Mucosa of gallbladder (tissue), 1 donor: ENCODE measurements around the gene CFAP20. TPM values are rescaled to one million over a fixed set of nuclear protein-coding genes. Genes with fewer than 3 reads are reported as not detected.

Experiments
- DNase-seq: peaks from one replicate; pipeline ENCODE4 v3.0.0-alpha.2; 2020; ENCODE audit warnings: low spot score
- total RNA-seq: library from RNA; stranded (reverse); gene quantifications from one replicate; pipeline ENCODE4 v1.2.1, GENCODE V29; 2021
- donor health status: DM: no; HTN: no; CAD: no.

The CFAP20 gene
- total RNA-seq = 20.9 TPM

DNA sequence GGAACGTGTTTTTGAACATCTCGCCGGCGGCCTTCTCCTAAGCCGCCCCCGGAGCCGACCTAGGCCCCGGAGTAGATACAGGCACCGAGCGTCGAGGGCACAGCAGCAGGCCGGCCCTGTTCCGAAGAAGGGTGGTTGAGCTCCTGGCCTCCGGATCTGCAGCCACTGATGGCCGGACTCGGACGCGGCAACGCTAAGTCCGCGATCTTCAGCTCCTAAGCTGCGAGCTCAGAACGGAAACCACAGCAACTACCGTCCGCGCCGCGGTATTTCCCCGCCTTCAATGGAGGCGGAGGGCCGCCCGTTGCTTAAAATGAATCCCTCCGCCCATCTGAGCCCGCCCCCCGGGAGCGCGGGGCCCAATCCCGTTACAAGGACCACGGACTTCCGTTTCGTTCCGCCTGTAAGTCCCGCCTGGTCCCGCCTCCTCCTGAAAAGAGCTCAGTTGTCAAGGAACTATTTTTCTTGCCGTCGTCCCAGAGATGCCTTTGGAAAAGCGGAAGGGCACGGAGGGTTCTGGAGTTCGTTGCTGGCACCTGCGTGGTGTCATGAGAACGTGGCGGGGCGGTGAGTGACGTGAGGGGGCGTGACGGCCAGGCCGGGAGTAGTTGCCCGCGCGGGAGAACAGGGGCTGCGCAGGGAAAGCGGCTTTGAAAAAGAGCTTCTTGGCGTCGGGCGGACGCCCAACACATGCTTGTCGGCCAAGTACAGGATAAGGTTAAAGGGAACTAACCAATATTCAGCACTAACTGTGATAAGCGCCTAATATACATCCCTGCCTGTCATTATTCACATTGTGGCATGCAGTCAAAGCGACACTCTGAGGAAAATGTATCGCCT is at the start of gene CFAP20:
TSS of gene CFAP20 (minus strand) at position 285 of the 840 bp plus-strand sequence. CDS start at position 19, 266 bp downstream.
- DNase-seq = peak; percentile 99

DNA sequence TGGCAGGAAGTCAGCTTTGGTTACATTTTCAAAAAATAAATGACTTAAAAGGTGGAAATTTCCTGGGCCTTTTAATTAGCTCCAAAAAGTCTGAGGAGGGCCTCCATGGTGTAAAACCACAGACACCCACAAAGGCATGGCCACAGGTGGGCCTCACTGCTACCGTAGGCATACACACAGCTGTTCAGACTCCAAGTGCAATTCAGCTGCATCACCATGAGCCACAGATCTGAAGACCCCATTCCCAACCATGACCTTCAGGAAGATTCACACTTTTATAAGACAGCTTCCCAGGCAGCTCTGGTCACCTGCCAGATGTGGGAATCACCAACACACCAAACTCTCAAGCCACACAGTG is 48.2 kb upstream of the CFAP20 start:
- DNase-seq = no peak

DNA sequence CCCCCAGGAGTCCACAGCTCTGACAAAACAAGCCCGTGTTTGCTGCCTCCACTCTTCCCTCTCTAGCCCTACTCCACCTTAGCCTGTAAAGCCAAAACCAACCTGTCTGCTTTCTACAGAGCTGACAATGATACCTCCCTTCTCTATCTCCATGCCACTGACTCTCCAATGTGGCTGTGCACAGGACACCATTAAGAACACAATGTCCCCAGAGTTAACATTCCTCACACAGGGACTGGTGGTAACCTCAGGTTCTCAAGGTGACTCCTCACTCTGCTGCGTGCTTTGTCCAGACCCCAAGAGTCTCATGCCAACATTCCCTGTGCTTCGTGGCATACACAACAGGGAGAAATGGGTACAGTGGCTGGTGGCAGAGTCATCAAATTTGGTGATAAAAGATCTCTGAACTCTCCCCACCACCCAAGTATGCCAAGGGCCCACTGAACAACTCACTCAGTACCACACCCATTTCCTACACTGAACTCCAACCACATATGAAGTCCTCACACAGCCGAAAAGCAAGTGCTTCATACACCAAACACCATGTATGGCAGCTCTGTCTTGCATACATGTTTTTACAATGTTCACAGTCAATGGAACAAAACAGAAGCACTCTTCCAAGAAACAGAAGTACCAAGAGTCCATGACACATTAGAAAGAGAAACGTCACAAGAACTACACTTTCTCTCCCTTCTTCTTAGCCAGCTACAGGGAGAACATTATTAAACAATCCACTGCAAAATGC is 47.6 kb upstream of the CFAP20 start:
- DNase-seq = no peak

DNA sequence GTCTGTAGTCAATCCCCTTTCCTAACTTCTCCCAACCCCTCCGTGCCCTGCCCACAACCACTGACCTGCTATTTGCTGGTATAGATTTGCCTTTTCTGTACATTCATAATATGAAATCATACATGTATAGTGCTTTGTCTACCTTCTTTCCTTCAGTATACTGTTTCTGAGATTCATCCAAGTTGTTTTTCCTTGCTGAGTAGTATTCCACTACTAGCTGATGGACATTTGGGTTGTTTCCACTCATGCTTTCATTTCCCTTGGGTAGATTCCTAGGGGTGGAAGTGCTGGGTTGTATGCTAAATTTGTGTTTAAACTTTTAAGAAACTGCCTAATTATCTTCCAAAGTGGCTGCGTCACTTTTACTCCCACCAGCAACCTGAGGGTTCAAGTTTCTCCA is 41.0 kb upstream of the CFAP20 start:
- no peak for DNase-seq

DNA sequence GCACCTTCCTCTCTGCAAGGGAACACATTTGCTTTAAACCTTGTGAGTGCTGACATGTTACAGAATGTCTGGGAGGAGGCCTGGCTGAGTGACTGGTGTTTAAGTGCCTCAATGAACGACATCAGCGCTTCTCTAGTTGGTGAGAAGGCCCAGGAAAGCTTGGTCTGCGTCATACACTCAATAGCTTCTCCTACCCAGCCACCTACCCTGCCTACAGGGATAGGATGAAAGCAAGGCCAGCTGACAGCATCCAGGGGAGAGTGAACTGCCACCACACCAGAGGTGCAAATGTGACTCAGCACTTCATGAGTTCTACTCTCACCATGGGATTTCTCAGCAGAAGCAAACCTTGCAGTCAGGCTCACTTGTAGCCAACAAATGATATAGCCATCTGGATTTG is 31.7 kb upstream of the CFAP20 start:
- no peak for DNase-seq

DNA sequence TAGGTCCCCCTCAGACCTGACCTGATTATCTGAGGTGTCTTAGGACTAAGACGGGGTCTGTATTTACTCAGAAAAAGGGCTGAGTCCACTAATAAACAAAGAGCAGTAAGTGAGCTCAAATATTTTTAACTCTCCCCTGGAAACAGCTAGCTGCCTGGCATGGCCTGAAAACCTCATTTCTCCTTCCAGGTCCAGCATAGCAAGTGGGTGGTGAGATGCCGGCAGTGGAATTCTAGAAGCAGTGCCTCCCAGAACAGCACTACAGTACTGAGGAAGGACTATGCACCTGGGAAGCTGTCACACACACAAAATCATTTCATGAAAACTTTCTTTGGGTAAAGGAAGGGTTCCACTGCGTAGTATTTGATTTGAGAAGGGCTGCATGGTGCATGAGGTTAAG is 29.5 kb upstream of the CFAP20 start:
- DNase-seq = no peak

DNA sequence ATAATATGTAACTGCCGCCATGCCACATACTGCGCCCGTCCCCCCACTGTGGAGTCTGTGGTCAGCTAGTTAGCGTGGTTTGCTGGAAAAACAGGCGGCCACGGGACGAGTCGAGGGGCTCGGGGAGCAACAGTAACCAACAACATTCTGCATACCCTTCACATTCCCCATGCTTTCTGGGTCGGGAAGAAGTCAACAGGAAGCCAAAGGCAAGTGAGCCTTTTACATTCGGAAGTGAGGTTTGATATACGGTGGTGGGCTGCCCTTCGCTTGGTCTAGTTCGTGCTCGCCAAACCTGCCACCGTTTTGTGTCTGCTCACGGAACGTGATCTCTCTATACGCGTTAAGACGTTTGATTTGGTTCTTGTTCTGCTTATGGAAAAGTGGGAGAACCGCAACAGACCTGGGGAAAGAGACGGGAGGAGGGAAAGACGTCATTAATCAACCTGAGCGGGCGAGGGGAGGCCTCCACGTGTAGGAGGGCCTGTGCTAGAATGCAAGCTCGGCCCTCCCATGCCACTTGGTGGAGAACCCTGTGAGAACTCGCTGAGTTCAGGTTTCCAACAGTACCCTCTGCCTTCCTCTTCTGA is 28.9 kb upstream of the CFAP20 start:
- no peak for DNase-seq

DNA sequence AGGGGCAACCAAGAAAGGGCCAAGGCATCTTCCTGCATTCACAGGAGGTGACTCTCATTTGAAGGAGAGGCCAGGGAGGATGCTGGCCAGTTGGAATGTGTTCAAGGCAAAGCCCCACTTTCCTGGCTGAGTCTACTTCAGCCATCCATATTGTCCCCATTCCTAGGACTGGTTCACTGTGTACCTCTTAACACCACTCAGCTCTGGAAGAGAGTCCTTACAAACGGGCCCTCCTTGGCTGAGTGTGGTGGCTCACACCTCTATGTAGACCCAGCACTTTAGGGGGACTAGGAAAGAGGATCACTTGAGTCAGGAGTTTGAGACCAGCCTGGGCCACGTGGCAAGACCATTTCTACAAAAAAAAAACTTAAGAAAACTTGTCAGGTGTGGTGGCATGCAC is 28.1 kb upstream of the CFAP20 start:
- DNase-seq = no peak

DNA sequence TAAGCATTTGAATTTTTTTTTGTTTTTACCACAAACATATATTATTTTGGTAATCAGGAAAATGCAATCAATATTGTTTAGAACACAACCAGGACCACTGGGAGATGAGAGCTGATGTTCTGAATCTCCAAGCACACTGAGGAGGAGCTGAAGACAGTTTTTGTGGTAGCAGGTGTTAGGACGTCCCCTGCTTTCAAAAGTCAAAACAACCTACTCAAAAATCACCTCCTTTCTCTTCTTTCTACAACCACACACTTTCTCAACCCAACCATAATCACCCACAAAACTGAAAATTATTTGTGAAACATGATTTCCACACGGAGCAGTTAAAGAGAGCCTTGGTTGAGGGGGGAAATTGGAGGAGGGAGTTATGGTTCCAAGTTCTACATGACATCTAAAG is 26.7 kb upstream of the CFAP20 start:
- DNase-seq = no peak

DNA sequence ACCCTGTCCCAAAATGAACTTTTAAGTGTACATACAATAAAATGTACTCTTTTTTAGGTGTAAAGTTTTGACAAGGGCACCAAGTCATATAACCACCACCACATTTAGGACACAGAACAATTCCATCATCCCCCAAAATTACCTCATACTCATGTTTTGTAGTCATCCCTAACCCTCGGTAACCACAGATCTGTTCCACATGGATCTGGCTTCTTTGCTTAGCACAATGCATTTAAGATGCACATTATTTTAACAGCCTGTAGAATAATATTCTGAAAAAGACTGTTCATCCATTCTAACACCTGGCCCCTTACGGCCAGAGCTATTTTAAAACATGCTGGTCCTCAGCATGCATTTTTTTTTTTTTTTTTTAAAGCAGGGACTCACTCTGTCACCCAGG is 25.2 kb upstream of the CFAP20 start:
- DNase-seq = no peak

DNA sequence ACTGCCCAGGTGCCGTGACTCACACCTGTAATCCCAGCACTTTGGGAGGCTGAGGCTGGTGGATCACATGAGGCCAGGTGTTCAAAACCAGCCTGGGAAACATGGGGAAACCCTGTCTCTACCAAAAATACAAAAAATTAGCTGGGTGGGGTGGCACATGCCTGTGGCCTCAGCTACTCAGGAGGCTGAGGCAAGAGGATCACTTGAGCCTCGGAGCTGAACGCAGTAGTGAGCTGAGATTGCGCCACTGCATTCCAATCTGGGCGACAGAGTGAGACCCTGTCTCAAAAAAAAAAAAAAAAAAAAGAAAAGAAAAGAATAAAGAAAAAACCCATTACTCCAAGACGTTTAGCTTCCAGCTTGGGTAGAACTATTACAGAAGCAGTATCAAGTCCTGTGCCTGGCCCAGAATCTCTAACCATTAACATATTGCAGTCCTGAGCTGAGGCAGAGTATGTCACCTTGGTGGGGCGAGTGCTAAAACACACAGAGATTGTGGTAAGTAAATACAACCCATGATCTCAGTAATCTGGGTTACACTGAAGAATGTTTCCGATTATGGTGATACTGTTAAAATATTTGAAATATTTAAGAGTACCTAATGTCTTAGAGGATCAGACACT is 23.2 kb upstream of the CFAP20 start:
- no peak for DNase-seq

DNA sequence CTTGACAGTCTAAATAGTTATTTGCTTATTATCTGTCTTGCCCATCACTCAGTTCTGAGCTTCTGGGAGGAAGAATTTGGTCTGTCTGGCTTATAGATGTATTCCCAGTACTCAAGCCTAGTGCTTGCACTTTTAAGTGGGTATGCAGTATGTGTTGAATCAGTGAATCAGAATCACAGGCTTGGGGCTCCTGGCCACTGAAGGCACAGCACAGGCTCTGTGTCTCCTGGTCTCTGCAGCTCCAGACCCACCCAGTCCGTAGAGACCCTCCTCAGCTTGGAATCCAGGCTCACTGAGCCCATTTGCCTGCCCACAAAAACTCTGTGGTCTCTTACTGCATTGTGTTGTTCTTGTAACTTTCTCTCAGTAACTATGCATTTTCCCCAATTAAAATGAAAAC is 19.3 kb upstream of the CFAP20 start:
- no peak for DNase-seq

DNA sequence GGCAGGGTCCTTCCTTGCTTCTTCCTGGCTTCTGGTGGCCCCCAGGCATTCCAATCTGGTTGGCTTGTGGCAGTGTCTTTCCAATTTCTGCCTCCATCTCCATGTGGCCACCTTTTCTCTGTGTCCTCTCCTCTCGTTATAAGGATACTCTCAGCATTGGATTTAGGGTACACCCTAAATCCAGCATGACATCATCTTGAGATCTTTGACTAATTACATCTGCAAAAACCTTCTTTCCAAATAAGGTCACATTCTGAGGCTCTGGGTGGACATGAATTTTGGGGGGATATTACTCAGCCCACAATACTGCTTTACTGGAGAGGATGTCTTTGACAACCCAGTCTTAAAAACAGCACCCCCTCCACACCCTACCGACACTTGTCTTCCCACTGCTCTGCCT is 18.9 kb upstream of the CFAP20 start:
- no peak for DNase-seq

DNA sequence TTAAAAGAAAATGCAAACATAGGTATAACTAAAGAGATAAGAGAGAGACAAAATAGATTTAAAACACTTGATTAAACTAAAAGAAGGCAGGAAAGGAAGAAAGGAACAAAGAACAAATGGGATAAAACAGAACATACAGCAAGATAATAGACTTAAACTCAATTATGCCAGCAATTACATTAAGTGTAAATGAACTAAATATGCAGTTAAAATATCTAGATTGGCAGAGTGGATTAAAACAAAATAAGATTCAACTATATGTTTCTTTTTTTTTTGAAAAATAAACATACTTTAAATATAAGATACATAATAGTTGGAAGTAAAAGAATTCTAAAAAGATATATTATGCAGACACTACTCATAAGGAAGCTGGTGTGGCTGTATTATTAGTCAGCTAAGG is 9.7 kb upstream of the CFAP20 start:
- DNase-seq = no peak

DNA sequence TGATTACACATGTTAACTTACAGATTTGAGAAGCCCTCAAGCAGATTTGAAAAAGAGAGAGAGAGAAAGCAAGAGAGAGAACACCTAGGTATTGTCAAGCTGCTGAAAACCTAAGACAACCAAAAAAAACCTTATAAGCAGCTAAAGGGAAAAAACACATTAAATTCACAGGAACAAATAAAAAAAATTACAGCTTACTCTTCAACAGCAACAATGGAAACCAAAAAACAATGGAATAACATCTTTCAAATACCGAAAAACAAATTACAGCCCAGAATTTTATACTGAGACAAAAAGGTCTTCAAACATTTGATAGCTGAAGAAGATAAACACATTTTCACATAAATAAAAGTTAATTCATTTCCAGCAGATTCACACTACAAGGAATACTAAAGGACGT is 8.4 kb upstream of the CFAP20 start:
- no peak for DNase-seq

DNA sequence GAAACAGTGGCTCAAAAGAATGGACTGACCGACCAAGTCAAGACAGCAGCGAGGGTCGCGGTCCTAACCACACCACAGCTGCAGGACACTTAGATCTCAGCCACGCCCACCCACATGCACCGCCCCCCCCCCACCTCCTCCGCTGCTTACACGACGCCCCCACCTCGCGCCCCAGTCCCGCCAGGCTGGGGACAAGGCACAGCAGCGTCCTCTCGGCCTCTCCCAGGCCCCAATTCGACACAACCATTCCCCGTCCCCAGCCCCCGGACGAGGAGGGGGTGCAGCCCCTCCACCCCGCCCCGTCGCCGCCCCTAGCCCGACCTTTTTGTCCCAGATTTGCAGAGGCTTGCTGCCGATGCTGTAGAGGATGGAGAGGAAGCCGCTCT is 477 bp downstream of the CFAP20 start:
- DNase-seq = no peak

DNA sequence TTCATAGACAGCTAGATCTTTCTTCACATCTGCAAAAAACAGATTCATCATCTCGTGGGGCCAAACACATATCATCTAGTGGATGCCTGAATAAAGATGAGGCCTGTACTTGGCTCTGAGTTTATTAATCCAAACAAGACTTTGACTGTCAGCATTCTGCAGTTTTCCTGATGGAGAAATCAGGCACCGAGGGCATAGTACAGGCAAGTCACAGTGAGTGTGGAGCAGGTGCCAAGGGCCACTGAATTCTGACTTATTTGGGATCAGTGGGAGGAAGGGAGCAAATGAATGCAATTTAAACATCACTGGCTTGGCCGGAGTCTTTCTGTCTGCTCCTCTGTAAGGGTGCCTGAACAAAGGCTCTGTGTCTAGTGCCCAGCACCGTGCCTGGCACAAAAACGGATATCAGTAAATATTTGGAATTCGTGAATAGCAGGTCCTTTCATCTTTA is 975 bp downstream of the CFAP20 start:
- no peak for DNase-seq

DNA sequence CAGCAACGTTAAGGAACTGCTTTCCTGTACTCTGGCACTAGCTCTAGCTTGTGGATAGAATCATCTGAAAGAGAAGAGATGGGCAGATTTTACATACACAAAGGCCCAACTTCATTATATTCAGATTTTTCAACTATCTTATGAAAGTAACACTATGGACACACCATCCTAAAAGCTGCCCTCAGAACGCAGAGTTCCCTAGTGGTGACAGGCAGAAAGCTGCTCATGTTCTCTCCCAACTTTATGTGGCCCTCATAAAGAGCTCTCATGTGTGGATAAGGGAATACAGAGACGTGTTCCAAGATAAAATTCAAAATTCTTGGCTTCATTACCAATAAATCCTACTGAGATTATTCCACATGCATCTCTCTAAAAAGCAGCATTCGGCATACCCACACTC is 1.5 kb downstream of the CFAP20 start:
- no peak for DNase-seq

DNA sequence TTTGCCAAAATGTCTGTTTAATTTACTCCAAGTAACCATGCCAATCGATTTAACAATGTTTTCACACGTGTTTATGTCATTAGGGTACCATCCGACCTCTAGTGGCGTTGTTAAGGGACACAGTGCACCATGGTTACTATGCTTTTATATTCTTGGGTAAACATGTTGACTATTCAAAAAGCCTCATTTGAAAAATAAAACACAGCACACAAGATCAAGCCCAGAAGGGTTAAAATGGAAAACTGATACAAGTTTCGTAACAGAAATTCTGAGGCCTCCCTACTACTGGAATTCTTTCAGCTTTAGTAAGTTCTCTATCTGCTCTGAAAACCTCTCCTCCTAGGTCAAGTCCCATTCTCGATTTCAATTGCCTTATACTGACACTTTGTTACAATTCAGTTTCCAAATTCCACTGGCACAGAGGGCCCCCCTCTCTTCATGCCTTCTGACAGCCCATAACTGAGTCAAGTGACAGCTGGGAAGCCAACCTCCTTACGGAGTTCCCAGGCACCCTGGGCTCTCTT is 2.1 kb downstream of the CFAP20 start:
- no peak for DNase-seq

DNA sequence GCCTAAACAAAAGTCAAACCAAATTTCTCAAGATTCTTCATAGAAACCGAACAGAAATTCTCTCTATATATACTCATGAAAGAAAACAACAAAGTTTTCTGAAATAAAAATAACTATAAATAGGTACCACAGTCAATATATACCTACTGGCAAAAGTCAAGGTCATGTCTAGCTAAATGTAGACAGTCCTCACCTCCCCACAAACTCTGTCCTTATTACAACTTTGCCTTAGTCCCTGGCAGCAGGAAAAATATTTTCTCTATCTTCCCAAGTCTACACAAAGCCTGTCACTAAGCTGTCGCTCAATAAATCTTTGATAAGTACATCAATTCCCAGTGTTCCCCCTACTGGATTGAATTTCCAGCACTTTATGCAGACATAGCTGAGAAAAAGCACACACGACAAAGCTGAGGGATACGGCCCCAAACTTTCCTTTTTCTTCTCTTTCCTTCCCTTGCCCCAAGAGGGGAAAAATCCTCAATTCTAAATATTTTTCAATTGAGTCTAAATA is 2.7 kb downstream of the CFAP20 start:
- no peak for DNase-seq

DNA sequence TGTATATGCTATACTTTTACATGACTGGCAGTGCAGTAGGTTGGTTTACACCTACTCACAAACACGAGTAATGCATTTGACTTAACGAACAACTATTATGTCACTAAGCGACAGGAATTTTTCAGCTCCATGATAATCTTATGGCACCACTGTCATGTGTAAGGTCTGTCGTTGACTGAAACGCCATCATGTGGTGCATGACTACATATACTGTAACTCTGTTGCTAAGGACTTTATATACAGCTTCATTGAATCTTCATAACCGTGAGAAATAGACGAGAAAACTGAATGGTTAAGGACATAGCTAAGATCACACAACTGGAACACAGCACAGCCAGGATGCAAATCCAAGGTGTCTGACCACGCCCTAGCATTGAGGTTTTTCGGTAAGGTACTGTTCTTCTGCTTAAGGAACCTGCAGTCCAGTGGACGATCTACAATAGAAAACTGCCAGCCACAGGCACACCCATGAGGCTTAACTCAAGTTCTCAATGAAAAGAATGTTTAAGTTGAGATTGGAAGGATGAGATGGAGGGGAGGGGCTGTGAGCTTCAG is 3.3 kb downstream of the CFAP20 start:
- DNase-seq = no peak

DNA sequence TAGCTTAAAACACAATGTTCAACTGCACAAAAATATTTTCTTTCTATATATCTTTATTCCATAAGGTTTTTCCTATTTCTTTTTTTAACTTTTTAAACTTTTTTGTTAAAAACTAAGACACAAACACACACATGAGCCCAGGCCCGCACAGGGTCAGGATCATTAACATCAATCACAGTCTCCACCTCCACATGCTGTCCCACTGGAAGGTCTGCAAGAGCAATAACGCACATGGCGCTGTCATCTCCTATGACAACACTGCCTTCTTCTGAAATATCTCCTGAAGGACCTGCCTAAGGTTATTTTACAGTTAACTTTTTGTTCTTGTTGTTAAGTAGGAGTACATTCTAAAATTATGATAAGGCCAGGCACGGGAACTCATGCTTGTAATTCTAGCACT is 4.1 kb downstream of the CFAP20 start:
- DNase-seq = no peak
